ENCODE results near the gene GLYATL3. TPM values are rescaled to one million over a fixed set of nuclear protein-coding genes. Genes with fewer than 3 reads are reported as not detected.
A peak's percentile ranks its signal among the peaks of the same experiment; 100 is the strongest.

Gene GLYATL3
- total RNA-seq (not detected), polyA plus RNA-seq (not detected)

DNA sequence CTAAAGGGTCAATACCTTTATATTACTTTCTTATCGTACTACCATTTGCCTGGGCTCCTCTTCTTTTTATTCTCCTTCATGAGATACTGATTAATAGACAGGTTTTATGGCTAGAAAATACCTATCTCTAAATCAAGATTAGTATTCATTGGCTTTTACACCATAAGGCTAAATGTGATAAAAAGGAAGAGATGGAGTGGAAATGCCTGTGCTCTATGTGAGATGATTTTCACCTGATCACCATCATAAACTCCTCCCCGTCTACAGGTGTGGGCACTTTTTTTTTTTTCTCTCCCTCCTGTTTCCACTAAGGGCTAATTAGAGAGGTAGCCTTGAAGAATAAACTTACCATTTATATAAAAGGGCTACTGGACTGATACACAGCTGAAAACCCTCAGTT lies at the start of gene GLYATL3:
Gene GLYATL3 (plus strand): TSS at position 301 of the 400 bp plus-strand sequence. CDS start 12,068 bp downstream, outside the sequence.
- H3K4me3 Mint-ChIP-seq, result no peak within 1 kb of the TSS
- H3K36me3 ChIP-seq (ENCODE audit: control insufficient read depth, insufficient read depth, low read length), result peaks cover 2% of the 10 kb centered on the region
- H3K9me3 ChIP-seq (ENCODE audit: control insufficient read depth in 2 of 2, low read length in 2 of 2), result no peaks in the 10 kb centered on the region
- H3K9me3 Mint-ChIP-seq, result peaks cover 0 to 2% (median 0%) of the 10 kb centered on the region in 7 donors
- H3K4me1 ChIP-seq (ENCODE audit: control insufficient read depth, insufficient read depth, low read length, poor library complexity, severe bottlenecking), result no peaks in the 10 kb centered on the region
- H3K27ac ChIP-seq (ENCODE audit: insufficient read depth, low read length, poor library complexity, severe bottlenecking), result no peak within 1 kb of the TSS
- H3K4me3 ChIP-seq (ENCODE audit: low read depth, low read length), result no peak within 1 kb of the TSS
- no peaks in the 10 kb centered on the region for H3K4me1 Mint-ChIP-seq
- no peak for DNase-seq
- H3K27ac Mint-ChIP-seq, result no peak within 1 kb of the TSS
- peaks cover 4% of the 10 kb centered on the region for H3K36me3 Mint-ChIP-seq
- no peaks in the 10 kb centered on the region for H3K27me3 ChIP-seq (ENCODE audit: control insufficient read depth, insufficient read depth, low read length)
- peaks cover 16% of the 10 kb centered on the region for H3K27me3 Mint-ChIP-seq
- no peak for ATAC-seq (ENCODE audit: low read depth in 2 of 2)

DNA sequence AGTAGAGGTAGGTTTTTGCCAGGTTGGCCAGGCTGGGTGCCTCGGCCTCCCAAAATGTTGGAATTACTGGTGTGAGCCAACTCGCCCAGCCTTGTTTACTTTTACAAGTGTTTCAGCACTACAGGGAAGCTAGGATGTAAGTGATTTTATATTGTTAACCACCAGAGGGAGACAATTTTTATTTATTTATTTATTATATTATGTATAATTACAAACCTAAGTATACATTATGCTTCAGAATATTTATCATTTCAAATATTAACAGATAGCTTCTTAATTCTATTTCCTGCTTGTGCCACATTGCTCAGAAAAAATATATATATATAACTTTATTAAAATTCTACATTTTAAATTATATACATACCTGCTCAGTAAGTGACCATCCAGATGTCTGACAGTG lies 46.5 kb upstream of the GLYATL3 start:
- Mint-ChIP-seq H3K4me3 (no peak overlapping the region), H3K36me3 (peaks cover 26% of the 10 kb centered on the region), H3K27me3 (no peaks in the 10 kb centered on the region), H3K9me3 (no peaks in the 10 kb centered on the region), H3K4me1 (peaks cover 4 to 21% (median 16%) of the 10 kb centered on the region in 4 donors), H3K27ac (no peak overlapping the region)
- H3K4me3 ChIP-seq (ENCODE audit: low read depth, low read length), result no peak overlapping the region
- peaks cover 11% of the 10 kb centered on the region for H3K4me1 ChIP-seq (ENCODE audit: control insufficient read depth, insufficient read depth, low read length, poor library complexity, severe bottlenecking)
- no peaks in the 10 kb centered on the region for H3K27me3 ChIP-seq (ENCODE audit: control insufficient read depth, insufficient read depth, low read length)
- ATAC-seq (ENCODE audit: low read depth in 2 of 2) (no peak), DNase-seq (peak in 1 of 3 donors; percentile 14)
- no peaks in the 10 kb centered on the region for H3K9me3 ChIP-seq (ENCODE audit: control insufficient read depth in 2 of 2, low read length in 2 of 2)
- H3K27ac ChIP-seq (ENCODE audit: insufficient read depth, low read length, poor library complexity, severe bottlenecking), result no peak overlapping the region
- H3K36me3 ChIP-seq (ENCODE audit: control insufficient read depth, insufficient read depth, low read length), result peaks cover 39% of the 10 kb centered on the region

DNA sequence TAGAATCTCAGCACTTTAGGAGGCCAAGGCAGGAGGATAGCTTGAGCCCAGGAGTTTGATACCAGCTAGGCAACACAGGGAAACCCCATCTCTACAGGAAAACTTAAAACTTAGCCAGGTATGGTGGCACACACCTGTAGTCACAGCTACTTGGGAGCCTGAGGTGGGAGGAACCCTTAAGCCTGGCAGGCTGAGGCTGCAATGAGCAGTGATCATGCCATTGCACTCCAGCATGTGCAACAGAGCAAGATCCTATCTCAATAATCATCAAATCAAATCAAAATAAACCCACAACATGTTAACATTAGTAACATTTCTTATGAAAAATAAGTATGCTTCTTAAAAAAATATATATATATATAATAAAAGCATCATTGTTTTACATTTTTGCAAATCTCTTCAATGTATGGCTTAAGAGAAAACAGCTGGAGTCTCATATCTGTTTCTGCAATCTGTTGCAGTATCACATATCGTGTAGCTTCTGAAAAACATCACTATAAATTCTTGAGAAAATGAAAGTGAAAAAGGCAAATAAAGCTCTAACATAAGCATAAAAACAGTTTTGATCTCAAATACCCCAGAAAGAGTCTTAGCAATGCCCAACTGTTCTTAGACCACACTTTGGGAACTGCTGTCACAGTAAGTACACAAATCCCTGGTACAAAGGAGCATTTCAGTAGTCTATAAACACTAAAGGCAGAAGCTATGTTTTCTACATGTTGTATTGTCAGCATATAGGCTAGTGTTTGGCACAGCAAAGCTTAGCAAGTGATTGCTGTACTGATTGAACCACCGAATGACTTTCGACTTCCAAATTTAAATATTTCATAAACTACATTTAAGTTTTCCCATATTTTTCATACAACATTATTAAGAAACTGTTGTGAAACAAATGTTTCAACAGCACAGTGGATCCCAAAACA lies 44.7 kb upstream of the GLYATL3 start:
- H3K4me1 Mint-ChIP-seq, result peaks cover 14 to 31% (median 24%) of the 10 kb centered on the region in 4 donors
- H3K9me3 Mint-ChIP-seq, result no peaks in the 10 kb centered on the region
- peaks cover 27% of the 10 kb centered on the region for H3K36me3 Mint-ChIP-seq
- H3K27ac Mint-ChIP-seq, result peak overlapping the region in 1 of 3 donors; percentile 23
- H3K4me1 ChIP-seq (ENCODE audit: control insufficient read depth, insufficient read depth, low read length, poor library complexity, severe bottlenecking), result peaks cover 11% of the 10 kb centered on the region
- no peaks in the 10 kb centered on the region for H3K9me3 ChIP-seq (ENCODE audit: control insufficient read depth in 2 of 2, low read length in 2 of 2)
- H3K27ac ChIP-seq (ENCODE audit: insufficient read depth, low read length, poor library complexity, severe bottlenecking), result peak overlapping the region; percentile 50
- ATAC-seq (ENCODE audit: low read depth in 2 of 2), result no peak
- H3K4me3 Mint-ChIP-seq, result peak overlapping the region in 3 of 4 donors; percentile 3 to 43 (median 39)
- H3K27me3 ChIP-seq (ENCODE audit: control insufficient read depth, insufficient read depth, low read length), result no peaks in the 10 kb centered on the region
- no peaks in the 10 kb centered on the region for H3K27me3 Mint-ChIP-seq
- peak overlapping the region; percentile 58 for H3K4me3 ChIP-seq (ENCODE audit: low read depth, low read length)
- peaks cover 28% of the 10 kb centered on the region for H3K36me3 ChIP-seq (ENCODE audit: control insufficient read depth, insufficient read depth, low read length)
- peak in 1 of 3 donors; percentile 48 for DNase-seq

DNA sequence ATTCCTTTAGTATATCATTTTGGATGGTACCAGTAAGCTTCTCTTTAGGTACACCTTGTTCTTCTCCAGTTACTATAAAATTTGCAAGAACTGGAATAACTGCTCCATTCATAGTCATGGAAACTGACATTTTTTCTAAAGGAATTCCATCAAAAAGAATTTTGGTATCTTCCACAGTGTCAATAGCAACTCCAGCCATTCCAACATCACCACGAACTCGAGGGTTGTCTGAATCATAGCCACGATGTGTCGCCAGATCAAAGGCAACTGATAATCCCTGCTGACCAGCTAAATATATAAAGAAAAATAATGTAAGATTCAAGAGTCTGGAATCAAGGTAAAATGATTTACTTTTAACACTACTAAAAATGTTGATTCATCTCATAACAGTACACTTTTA lies 42.0 kb upstream of the GLYATL3 start:
- DNase-seq (no peak), ATAC-seq (ENCODE audit: low read depth in 2 of 2) (no peak)
- peaks cover 22% of the 10 kb centered on the region for H3K4me1 ChIP-seq (ENCODE audit: control insufficient read depth, insufficient read depth, low read length, poor library complexity, severe bottlenecking)
- no peak overlapping the region for H3K27ac Mint-ChIP-seq
- peaks cover 26 to 47% (median 35%) of the 10 kb centered on the region in 4 donors for H3K4me1 Mint-ChIP-seq
- no peaks in the 10 kb centered on the region for H3K27me3 Mint-ChIP-seq
- no peaks in the 10 kb centered on the region for H3K9me3 Mint-ChIP-seq
- no peak overlapping the region for H3K4me3 Mint-ChIP-seq
- no peaks in the 10 kb centered on the region for H3K9me3 ChIP-seq (ENCODE audit: control insufficient read depth in 2 of 2, low read length in 2 of 2)
- H3K27me3 ChIP-seq (ENCODE audit: control insufficient read depth, insufficient read depth, low read length), result no peaks in the 10 kb centered on the region
- peaks cover 10% of the 10 kb centered on the region for H3K36me3 ChIP-seq (ENCODE audit: control insufficient read depth, insufficient read depth, low read length)
- no peak overlapping the region for H3K27ac ChIP-seq (ENCODE audit: insufficient read depth, low read length, poor library complexity, severe bottlenecking)
- no peak overlapping the region for H3K4me3 ChIP-seq (ENCODE audit: low read depth, low read length)
- peaks cover 23% of the 10 kb centered on the region for H3K36me3 Mint-ChIP-seq

DNA sequence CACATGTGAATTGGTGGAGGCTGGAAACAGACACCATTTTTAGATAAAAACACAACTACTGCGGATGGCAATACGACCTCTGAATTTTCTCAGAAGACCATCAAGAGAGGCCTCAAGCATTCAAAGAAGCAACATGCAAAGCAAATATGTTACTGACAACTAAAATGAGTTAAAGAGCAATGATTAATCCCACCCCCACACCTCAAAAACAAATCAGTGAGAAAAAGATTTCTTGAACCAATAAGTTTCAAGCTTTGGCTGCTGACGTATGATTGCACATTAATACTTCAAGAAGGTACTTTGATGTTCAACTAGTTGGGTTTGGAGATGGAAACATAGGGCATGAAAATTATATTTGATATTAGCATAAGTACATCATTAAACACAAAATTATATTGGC lies 37.7 kb upstream of the GLYATL3 start:
- ATAC-seq (ENCODE audit: low read depth in 2 of 2) (no peak), DNase-seq (peak in 2 of 3 donors; percentile 32 to 51)
- Histone ChIP-seq H3K4me3 (ENCODE audit: low read depth, low read length) (peak overlapping the region; percentile 98), H3K27me3 (ENCODE audit: control insufficient read depth, insufficient read depth, low read length) (no peaks in the 10 kb centered on the region), H3K4me1 (ENCODE audit: control insufficient read depth, insufficient read depth, low read length, poor library complexity, severe bottlenecking) (peaks cover 24% of the 10 kb centered on the region), H3K36me3 (ENCODE audit: control insufficient read depth, insufficient read depth, low read length) (peaks cover 8% of the 10 kb centered on the region), H3K9me3 (ENCODE audit: control insufficient read depth in 2 of 2, low read length in 2 of 2) (no peaks in the 10 kb centered on the region), H3K27ac (ENCODE audit: insufficient read depth, low read length, poor library complexity, severe bottlenecking) (no peak overlapping the region)
- peaks cover 14 to 74% (median 49%) of the 10 kb centered on the region in 4 donors for H3K4me1 Mint-ChIP-seq
- no peaks in the 10 kb centered on the region for H3K27me3 Mint-ChIP-seq
- H3K36me3 Mint-ChIP-seq, result peaks cover 18% of the 10 kb centered on the region
- H3K9me3 Mint-ChIP-seq, result no peaks in the 10 kb centered on the region
- peak overlapping the region; percentile 91 to 96 (median 94) for H3K4me3 Mint-ChIP-seq
- H3K27ac Mint-ChIP-seq, result peak overlapping the region; percentile 67 to 100 (median 97)

DNA sequence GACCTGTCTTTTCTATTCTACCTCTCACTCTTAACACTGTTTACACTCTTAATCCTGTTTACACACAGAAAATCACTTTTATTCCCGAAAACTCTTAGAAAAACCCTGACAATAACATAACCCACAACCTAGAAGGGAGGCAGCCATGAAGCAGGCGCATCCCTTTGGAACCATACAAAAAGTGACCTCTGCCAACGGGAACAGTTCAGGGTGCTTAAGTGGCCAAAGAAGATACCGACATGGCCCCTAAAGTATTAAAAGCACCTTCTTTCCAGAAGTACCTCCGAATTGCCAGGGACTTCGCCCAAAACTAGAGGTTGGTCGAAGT lies 37.2 kb upstream of the GLYATL3 start:
- H3K9me3 Mint-ChIP-seq, result no peaks in the 10 kb centered on the region
- Histone ChIP-seq H3K9me3 (ENCODE audit: control insufficient read depth in 2 of 2, low read length in 2 of 2) (no peaks in the 10 kb centered on the region), H3K4me3 (ENCODE audit: low read depth, low read length) (peak overlapping the region; percentile 98), H3K4me1 (ENCODE audit: control insufficient read depth, insufficient read depth, low read length, poor library complexity, severe bottlenecking) (peaks cover 24% of the 10 kb centered on the region), H3K36me3 (ENCODE audit: control insufficient read depth, insufficient read depth, low read length) (peaks cover 6% of the 10 kb centered on the region), H3K27me3 (ENCODE audit: control insufficient read depth, insufficient read depth, low read length) (no peaks in the 10 kb centered on the region), H3K27ac (ENCODE audit: insufficient read depth, low read length, poor library complexity, severe bottlenecking) (peak overlapping the region; percentile 85)
- H3K27ac Mint-ChIP-seq, result peak overlapping the region; percentile 93 to 100 (median 97)
- H3K27me3 Mint-ChIP-seq, result no peaks in the 10 kb centered on the region
- peaks cover 14% of the 10 kb centered on the region for H3K36me3 Mint-ChIP-seq
- H3K4me3 Mint-ChIP-seq, result peak overlapping the region; percentile 91 to 96 (median 94)
- no peak for ATAC-seq (ENCODE audit: low read depth in 2 of 2)
- peaks cover 10 to 71% (median 48%) of the 10 kb centered on the region in 4 donors for H3K4me1 Mint-ChIP-seq
- DNase-seq, result no peak

DNA sequence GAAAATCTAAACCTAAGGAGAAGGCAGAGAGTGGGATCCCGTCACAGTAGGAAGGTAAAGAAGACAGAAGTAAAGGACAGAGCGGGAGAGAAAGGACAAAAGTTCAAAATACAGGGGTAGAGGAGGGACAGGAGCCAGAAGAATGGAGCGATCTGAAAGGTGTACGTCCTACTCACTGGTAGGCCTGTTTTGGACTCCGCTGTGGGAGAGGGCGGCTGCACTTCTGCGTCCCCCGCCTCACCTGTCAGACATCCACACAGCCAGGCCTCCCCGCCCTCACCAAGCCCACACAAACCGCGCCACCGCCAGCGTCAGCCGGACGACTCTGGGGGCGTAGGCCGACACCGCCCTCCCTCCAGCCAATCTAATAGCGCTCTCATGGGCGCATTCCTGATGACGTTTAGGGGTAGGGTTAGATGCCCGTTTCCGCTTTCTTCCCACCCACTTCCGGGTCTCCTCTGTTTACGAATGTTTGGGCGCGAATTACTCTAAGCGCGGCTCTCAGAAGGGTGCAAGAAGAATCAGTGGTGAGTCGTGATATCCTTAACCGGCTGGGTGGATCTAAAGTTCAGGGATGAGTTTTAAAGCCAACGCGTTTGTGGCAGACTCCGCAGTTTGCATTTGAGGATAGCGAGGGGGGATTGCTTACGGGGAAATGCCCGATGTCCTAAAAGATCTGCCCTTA lies 36.7 kb upstream of the GLYATL3 start, which contains the start of the genes CENPQ and MMUT:
Gene CENPQ (plus strand): TSS at position 444 of the 685 bp plus-strand sequence. CDS start 6,807 bp downstream, outside the sequence.
Gene MMUT (minus strand): TSS at position 327 of the 685 bp plus-strand sequence. CDS start 3,787 bp downstream, outside the sequence.
- Mint-ChIP-seq H3K27ac (peak within 1 kb of the TSS; percentile 93 to 100 (median 97)), H3K36me3 (peaks cover 13% of the 10 kb centered on the region), H3K9me3 (no peaks in the 10 kb centered on the region), H3K27me3 (no peaks in the 10 kb centered on the region), H3K4me1 (peaks cover 10 to 71% (median 49%) of the 10 kb centered on the region in 4 donors), H3K4me3 (peak within 1 kb of the TSS; percentile 91 to 96 (median 94))
- H3K27me3 ChIP-seq (ENCODE audit: control insufficient read depth, insufficient read depth, low read length), result no peaks in the 10 kb centered on the region
- peak within 1 kb of the TSS; percentile 98 for H3K4me3 ChIP-seq (ENCODE audit: low read depth, low read length)
- DNase-seq (peak; percentile 86 to 98 (median 94)), ATAC-seq (ENCODE audit: low read depth in 2 of 2) (peak; percentile 93 to 98)
- H3K36me3 ChIP-seq (ENCODE audit: control insufficient read depth, insufficient read depth, low read length), result peaks cover 3% of the 10 kb centered on the region
- H3K4me1 ChIP-seq (ENCODE audit: control insufficient read depth, insufficient read depth, low read length, poor library complexity, severe bottlenecking), result peaks cover 24% of the 10 kb centered on the region
- H3K27ac ChIP-seq (ENCODE audit: insufficient read depth, low read length, poor library complexity, severe bottlenecking), result peak within 1 kb of the TSS; percentile 85
- no peaks in the 10 kb centered on the region for H3K9me3 ChIP-seq (ENCODE audit: control insufficient read depth in 2 of 2, low read length in 2 of 2)

All from CD4-positive, CD25-positive, alpha-beta regulatory T cell (primary cell).